NB4 (cell line): ENCODE data around the gene CDON.

Source experiments
- MAX ChIP-seq: IDR thresholded peaks from 2 replicates; pipeline ENCODE4 v1.6.1; 2011; ENCODE audit warnings: low read depth, low read length
- MYC ChIP-seq: IDR thresholded peaks from 2 replicates; pipeline ENCODE4 v1.6.1; 2011; ENCODE audit warnings: low read depth, low read length
- POLR2A ChIP-seq: IDR thresholded peaks from 2 replicates; pipeline ENCODE4 v1.6.1; 2011; ENCODE audit warnings: mild to moderate bottlenecking; ENCODE audit not compliant: insufficient read length; ENCODE audit errors: extremely low read depth
- TF ChIP-seq, protein P1 (sequence below): IDR thresholded peaks from one replicate; pipeline ENCODE4 v1.5.1; 2012; ENCODE audit warnings: low read depth, low read length

DNA sequence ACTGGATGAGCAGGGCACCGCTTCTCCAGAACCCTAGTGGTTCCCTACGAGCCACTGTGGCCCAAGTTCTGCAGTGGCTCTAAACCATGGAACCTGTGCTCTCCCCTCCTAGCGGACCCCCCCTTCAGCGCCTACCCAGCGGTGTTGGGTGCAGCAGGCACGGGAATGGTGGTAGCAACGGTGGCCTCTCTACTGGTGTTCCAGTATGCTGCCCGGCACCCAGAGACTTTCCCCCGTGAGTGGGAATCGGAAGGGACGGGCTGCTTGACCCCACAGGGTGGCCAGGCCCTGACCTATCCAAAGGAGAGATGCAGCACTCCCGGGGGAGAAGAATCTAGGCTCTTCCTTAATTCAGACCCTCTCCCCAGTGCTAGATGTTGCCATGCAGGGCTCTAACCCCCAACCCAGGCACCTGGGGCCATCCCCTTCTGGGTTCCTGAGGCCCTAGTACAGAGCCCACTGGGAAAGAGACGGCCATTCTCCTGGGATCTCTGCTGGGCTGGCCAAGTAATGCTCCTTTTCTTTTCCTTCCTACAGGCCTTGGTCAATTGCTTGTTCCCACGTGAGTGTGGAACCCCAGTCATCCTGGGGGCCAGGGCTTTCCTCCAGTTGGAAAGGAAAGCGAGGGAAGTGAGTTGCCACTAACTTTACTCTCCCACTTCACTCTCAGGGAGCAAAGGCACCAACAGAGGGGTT, 107.6 kb downstream of the CDON start:
- TF ChIP-seq, protein P1, sequence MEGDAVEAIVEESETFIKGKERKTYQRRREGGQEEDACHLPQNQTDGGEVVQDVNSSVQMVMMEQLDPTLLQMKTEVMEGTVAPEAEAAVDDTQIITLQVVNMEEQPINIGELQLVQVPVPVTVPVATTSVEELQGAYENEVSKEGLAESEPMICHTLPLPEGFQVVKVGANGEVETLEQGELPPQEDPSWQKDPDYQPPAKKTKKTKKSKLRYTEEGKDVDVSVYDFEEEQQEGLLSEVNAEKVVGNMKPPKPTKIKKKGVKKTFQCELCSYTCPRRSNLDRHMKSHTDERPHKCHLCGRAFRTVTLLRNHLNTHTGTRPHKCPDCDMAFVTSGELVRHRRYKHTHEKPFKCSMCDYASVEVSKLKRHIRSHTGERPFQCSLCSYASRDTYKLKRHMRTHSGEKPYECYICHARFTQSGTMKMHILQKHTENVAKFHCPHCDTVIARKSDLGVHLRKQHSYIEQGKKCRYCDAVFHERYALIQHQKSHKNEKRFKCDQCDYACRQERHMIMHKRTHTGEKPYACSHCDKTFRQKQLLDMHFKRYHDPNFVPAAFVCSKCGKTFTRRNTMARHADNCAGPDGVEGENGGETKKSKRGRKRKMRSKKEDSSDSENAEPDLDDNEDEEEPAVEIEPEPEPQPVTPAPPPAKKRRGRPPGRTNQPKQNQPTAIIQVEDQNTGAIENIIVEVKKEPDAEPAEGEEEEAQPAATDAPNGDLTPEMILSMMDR, result no peak
- TF ChIP-seq POLR2A (no peak), MAX (no peak), MYC (no peak)
